HG03097 (cell line): Measurements from ENCODE around the gene STIM2.

ENCODE experiments used
- ATAC-seq: cut with Tn5 transposase; IDR thresholded peaks from one replicate; pipeline ENCODE4 v1.9.1; 2021; ENCODE audit not compliant: unreplicated experiment, low FRiP score

Gene STIM2

DNA sequence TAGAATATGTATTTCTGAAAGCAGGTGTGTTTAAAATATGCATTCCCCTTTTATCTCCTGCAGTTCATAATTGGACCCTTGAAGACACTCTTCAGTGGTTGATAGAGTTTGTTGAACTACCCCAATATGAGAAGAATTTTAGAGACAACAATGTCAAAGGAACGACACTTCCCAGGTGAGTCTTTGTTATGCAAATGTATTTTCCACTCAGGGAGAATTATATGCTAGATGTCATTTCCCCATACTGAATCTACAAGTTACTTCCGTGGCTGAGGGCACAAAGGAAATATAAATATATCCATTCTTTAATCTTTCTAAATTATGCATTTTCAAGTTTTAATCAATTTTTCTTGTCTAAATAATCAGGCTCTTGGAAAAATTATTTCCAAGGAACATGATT is 134.7 kb downstream of the STIM2 start:
- no peak for ATAC-seq

DNA sequence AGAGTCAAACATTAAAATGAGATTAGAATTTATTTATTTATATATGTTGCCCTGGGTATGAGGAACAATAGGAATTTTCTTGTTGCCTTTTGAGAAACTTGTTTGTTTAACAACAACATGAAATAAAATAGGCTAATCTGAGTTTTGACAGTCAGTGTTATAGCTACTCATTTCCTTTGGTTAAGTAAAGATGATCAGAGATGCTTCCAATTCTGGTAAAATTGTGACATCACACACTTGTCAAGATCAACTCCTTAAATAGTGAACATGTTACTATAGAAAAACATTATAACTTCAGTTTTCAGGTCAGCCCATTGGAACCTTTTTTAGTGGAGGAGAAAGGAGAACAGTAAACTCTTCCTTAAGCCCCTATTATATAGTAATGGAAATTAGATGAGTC is 136.1 kb downstream of the STIM2 start:
- no peak for ATAC-seq

DNA sequence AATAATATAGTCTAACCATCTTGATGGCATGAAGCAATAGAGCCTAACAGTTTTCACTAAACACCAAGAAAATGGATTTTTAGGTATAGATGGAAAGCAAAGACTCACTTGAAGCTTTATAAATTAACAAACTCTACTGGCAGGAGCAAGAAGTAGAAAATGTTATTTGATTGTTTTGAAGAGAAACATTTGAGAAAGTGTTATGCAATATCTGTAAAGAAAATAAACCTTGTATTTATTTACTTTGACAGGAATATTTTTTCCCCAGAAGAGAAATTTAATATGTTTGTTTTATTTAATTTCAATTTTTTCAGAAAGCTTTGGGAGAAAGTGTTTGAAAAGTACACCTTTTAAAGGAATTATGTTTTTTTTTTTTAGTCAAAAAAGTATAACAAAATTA is 139.0 kb downstream of the STIM2 start:
- ATAC-seq, result no peak

DNA sequence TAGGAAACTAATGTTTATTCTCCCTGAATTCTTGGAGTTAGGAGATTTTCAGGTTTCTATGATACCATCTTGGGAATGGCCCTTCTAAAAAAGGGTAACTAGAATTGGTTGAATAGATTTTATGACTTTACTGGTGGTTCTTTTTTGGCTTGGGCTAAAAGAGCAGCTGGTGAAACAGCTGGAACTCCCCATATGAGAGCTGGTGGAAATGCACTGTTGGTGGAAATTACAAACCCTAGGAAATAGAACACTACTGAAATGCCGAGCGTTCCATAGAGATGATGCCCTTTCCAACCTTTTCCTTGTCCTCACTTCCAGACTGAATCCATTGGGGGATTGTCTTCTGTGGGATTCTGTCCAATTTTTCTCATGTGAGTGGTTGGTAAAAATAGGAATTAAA is 139.5 kb downstream of the STIM2 start:
- no peak for ATAC-seq

DNA sequence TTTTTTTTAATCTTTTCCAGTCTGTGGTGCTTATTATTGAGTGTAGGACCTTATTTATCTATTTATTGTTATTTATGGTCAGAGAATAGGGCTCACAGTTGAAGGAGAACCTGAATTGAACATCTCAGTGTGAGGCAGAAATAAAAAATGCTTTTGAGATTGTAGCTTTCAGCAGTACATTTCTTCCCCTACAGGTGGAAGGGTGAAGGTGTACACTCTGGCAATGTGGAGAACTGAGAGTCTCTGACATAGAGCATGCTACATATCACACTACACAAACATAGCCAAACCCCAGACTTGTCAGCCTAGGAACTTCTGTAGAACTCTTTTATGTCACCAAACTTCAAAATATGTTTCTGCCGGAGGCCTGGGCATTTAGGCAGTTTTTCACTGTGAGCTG is 140.2 kb downstream of the STIM2 start:
- ATAC-seq, result no peak

DNA sequence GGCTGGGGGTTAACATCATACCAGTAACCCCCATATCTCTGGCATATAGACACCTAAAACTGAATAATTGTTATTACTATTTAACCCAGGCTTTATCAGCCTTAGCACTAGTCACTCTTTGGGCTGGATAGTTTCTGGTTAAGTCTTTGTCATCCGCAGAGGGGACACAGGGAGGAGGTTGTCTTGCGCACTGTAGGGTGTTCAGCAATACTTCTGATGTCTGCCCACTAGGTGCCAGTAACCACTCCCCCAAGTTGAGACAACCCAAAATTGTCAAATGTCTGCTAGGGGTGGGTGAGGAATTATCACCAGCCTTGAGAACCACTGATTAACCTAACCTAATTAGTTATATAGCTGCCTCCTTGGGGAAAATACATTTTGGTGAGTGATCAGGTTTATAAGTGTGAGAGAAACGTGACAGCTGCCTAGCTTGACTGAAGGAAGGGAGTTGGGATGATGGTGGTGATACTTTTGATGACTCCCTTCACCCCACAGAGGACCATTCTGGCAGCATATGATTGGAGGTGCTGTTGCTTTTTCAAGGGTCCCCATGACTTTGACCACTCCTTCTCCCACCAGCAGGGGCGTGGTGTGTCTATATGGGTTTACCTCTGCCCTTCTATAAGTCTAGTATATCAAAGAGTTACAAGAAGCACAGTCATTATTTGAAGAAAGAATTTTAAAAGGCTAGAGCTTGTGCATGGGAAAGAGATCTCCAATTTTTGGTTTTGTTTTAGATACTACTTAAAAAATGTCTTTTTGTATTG is 140.9 kb downstream of the STIM2 start:
- ATAC-seq, result no peak

DNA sequence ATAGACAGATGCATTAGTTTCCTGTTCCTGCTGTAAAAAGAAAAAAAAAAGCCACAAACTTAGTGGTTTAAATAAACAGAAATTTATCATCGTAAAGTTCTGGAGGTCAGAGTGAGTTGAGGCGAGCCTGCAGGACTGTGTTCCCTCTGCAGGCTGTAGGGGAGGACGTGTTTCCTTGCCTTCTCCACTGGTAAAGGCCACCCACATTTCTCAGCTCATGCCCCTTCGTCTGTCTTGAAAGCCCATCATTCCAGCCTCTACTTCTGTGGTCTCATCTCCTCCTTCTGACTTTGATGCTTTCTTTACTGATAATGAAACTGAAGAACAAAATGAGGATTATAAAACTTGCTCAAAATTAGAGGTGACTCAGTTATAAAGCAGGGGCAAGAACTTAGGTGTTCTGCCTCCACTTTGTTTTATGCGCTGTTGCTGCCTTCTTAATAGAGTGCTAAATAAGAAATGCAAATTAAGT is 143.0 kb downstream of the STIM2 start:
- ATAC-seq, result no peak

DNA sequence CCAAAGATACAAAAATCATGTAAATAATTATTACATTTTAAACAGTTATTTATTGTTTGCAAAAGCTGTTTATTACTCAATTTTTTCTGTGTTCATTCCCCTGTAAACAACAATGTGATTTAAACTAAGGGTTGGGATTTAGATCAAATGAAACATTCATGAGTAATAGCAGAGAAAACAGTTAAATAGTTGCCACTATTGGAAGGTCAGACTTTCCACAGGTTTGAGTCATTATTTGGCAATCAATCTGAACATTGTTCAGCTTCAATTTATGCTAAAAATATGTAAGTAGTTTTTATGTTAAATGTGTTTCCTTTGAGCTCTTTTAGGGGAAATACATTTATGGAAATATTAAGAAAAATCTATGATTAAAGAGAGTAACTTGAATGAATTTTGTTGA is 144.9 kb downstream of the STIM2 start:
- ATAC-seq, result no peak

DNA sequence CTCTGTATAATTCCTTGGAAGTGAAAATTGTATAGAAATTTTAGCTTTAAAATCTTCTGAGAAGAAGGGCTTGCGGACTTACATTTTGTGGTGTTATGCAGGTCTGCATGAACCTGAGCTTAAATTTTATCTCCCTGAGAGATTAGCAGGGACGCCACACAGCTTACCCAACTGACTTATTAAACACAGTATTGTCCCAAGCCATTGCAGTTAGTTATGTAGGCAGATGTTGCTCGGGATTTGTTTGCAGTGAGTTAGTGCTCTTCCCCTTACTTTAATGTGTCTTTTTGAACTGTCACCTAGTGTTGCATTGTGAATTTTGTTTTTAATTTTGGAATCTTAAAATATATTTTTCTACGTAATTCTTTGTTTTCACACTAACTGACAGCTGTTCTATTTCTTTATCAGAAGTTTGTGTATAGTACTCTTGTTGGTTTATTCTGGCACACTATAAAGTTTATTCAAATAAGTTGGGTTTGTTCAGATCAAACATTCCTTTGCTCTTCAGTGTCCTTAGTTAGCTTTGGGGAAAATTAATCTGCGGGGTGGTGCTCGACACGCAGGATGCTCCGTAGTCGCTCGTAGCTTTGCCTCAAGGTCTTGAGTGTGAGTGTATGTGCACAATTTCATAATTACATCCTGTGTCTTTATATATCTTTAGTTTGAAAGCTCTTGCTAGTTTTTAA is 145.4 kb downstream of the STIM2 start:
- no peak for ATAC-seq

DNA sequence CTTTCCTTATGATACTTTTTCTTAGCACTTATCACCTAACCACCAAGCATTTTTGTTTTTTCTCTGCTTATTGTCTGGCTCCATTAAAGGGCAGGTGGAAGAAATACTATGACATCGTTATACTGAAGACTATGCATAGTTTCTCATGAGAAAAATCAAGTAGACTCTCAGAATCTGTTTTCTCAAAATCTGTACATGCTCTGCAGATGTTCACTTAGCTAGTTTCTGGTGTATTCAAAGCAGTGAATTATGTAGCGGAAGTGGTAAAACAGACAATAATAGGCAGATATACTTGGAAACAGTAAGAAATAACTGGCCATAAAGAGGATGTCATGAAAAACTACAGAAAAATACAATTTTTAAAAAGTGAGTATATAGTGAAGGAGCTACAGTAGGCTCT is 146.0 kb downstream of the STIM2 start:
- no peak for ATAC-seq

DNA sequence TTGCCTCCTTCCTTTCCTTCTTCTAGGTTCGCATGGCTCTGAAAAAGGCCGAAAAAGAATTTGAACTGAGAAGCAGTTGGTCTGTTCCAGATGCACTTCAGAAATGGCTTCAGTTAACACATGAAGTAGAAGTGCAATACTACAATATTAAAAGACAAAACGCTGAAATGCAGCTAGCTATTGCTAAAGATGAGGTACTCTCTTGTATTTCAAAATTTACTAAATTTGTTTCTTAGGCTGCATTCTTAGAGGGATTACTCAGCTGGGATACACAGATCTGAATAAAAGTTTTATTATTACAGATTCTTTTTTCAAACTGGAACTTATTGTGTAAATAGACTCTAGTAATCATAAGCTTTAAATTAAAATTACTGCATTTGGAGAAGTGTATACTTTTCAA is 146.9 kb downstream of the STIM2 start:
- ATAC-seq, result no peak

DNA sequence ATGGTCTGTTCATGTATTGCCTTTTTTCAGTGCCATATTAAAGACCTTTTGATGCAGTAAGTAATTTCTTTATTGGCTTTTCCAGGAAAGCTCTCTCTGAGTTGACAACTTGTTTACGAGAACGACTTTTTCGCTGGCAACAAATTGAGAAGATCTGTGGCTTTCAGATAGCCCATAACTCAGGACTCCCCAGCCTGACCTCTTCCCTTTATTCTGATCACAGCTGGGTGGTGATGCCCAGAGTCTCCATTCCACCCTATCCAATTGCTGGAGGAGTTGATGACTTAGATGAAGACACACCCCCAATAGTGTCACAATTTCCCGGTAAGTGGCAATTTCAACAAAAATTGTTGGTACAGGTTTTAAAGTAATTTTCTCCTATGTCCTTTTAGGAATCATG is 148.0 kb downstream of the STIM2 start:
- no peak for ATAC-seq

DNA sequence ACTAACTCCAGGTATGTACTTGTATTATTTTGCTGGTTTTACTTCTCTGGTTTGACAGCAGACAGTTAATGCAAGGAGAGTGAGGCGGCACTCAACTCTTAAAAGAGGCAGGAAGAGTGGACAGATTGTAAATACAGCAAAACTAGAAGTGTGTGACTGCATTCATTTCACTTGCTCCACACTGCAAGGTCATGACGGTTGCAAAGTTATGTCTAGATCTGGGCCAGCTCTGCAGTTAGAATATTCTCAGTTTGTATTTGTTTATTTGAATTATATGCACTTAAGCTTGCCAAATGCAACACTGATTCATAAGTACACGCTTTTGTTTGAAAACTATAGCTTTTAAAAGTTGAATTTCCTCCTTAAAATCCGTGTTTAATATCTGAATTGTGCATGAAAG is 148.9 kb downstream of the STIM2 start:
- no peak for ATAC-seq

DNA sequence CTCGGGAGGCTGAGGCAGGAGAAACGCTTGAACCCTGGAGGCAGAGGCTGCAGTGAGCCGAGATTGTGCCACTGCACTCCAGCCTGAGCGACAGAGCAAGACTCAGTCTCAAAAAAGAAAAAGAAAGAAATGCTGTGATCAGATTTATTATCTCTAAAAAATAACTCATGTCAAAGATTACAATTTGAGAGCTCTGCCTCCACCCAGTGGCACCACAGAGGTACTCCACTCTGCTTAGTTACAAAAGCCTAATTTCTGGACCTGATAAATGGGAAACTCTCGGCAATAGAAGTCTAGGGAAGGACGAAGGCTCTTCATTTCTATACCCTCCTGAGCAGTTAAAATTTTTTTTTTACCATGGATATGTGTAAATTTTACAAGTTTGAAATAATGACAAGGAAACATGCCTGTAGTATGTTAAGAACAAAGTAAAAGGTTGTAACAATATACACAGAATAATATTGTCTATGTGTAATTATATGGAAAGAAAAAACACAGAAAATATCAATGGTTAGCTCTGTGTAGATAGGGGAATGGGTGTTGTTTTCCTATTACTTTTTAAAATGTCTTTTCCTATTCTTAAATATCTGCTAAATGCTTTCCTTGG is 149.8 kb downstream of the STIM2 start:
- ATAC-seq, result peak; percentile 72

DNA sequence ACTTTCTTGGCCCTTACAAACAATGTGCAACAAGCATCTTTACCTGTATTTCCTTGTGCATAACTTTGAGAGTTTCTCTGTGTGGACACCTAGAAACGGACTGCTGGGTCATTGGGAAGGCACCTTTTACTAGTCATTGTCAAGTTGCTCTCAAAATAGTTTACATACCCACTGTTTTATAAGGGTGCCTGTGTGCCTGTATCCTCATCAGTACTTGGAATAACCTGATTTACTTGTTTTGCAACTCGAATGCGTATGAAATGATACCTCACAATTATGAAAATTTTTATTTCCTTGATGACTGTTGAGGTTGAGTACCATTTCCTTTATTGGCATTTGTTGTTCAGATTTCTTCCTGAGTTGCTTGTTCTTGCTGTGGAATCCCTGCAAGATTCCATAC is 150.8 kb downstream of the STIM2 start:
- no peak for ATAC-seq

DNA sequence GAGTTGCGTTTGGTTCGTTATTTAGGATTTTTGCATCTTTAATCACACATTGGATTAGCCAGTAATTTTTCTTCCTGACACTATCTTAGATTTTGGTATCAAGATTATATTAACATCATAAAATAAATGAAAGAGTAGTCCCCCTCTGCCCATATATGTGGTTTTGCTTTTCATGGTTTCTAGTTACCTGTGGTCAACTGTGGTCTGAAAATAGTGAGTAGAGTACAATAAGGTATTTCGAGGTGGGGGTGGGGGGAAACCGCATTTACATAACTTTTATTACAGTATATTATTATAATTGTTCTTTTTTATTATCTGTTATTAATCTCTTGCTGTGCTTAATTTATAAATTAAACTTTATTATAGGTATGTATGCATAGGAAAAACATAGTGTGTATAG is 152.4 kb downstream of the STIM2 start:
- ATAC-seq, result no peak

DNA sequence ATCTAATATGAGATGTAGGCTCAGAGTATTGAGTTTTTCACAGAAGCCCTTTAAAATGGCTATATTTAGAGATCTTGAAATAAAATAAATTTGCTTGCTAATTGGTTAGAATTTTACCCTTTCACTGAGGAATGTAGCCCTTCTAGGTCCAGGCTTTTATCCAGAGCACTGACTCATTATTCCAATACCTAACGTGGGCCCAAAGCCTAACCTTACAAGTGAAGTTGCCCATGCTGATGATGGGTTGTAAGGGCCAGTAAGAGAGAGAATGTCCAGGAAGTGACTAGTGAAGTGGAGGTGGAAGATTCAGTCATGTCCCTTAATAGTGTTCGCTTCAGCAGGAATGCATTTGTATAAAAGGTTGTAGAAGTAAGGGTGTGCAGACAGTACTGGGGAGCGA is 155.9 kb downstream of the STIM2 start:
- ATAC-seq, result no peak

DNA sequence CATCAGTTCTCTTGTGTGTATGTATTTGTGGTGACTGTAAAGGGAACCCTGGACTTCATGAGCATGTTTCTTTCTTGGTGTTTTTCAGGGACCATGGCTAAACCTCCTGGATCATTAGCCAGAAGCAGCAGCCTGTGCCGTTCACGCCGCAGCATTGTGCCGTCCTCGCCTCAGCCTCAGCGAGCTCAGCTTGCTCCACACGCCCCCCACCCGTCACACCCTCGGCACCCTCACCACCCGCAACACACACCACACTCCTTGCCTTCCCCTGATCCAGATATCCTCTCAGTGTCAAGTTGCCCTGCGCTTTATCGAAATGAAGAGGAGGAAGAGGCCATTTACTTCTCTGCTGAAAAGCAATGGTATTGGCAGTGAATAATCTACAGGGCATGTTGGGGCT is 157.0 kb downstream of the STIM2 start:
- ATAC-seq, result no peak

DNA sequence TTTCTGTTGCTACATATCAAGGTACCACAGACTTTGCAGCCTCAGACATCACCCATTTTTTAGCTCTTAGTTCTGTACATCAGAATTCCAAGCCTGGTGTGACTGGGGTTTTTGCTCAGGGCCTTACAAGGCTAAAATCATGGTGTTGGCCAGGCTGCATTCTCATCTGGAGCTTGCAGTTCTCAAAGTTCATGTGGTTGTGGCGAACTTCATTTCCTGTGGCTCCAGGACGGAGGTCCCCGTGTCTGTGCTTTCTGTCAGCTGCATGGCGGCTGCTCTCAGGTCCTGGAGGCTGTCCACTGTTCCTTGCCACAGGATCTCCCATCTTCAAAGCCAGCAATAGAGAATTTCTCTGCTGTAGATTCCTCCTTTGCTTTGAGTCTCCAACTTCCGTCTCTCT is 157.4 kb downstream of the STIM2 start:
- no peak for ATAC-seq

DNA sequence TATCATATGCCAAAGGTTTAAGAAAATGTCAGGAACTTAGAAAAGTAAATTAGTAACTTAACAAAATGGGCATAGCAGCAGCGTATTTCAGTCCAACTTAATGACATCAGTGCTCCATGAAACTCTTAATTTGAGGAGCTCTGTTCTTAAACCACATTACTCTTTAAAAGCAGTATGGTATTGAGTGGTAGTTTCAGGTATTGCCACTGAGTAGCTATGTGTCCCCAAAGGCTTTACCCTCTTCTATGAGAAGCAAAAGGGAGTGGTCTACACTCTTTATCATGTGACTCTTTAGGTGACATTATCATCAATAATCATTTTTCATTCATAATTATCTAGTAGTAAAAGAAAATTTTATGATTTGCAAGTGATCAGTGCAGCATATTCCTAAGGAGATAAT is 158.3 kb downstream of the STIM2 start:
- ATAC-seq, result no peak

DNA sequence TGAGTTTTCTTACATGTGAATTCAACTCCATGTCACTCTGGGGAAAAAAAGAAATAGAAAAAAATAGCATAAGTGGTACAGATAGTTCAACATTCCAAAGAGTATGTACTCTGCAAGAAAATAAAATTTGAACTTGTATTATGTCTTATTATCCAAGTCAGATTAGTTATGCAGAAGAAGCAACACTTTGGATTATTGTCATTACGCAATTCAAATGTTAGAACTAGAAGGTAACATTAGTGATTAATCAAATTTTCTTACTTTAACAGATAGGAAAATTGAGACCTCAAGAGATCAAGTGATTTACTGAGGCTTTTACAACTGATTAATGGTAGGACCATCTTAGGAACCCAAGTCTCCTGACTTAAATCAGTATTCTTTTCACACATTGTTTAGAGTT is 159.1 kb downstream of the STIM2 start:
- no peak for ATAC-seq

DNA sequence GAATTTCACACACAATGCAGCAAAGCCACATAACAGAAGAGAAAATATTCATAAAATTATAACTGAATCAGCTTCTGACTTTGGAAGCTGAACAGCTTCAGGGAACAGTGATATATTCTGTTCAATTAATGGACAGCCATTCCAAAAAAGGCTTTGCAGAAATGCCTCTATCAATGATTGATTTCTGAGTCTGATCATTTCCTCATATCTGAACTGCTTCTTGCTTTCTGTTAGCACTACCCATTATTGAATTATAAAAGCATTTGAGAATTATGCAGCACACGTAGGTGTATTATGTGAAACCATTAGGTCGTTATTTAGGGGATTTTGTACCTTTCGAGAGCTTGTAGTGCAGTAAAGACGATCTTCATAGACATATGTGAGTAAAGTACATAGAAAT is 159.6 kb downstream of the STIM2 start:
- ATAC-seq, result peak; percentile 59
